Endothelial cell of umbilical vein (primary cell): ENCODE results near the gene COL26A1. TPM values are rescaled to one million over a fixed set of nuclear protein-coding genes. Genes with fewer than 3 reads are reported as not detected.

ENCODE experiments used
- BruUV-seq: library from RNA; stranded (reverse); fragments of 400-500 nt; replicated peaks from 2 replicates; lab custom pipeline; 2021; lab: Mats Ljungman, UMichigan
- CTCF ChIA-PET: fragments of 300-600, 350-600 bp; sonication (Branson Sonifier 250); formaldehyde crosslinking; loops from one replicate; lab custom pipeline; 2021; ENCODE audit warnings: antibody characterized with exemption, inconsistent platforms; lab: Charles Lee
- POLR2A ChIA-PET: fragments of 300-600, 350-600 bp; sonication (Branson Sonifier 250); formaldehyde crosslinking; loops from one replicate; lab custom pipeline; 2021; ENCODE audit warnings: antibody characterized with exemption, inconsistent platforms; lab: Charles Lee
- DNase-seq: peaks from one replicate; pipeline ENCODE4 v3.0.0-alpha.2; 2011; ENCODE audit warnings: low read depth, low spot score
- FAIRE-seq: peaks from 2 replicates; lab custom pipeline; 2011; peaks lifted over from hg19 to GRCh38; lab: Jason Lieb, UNC
- H2AFZ ChIP-seq: 2 replicates; pipeline ENCODE4 v1.6.0; 2012; ENCODE audit warnings: low read depth, low read length, control low read depth, inconsistent platforms
- H3K27ac ChIP-seq: 2 replicates; pipeline ENCODE4 v1.5.1; 2011; ENCODE audit warnings: low read depth, mild to moderate bottlenecking, control low read depth, low read length, moderate library complexity; ENCODE audit not compliant: insufficient read depth
- H3K27me3 ChIP-seq, 2 experiments: 2 replicates each; pipeline versions ENCODE4 v1.6.0 to v1.6.1; 2011; ENCODE audit warnings: low read length in 2 of 2, mixed read lengths in 1 of 2; ENCODE audit not compliant: control insufficient read depth in 2 of 2, insufficient read depth in 2 of 2
- H3K36me3 ChIP-seq, 2 experiments: 2 replicates in 1 of 2; 3 replicates in 1 of 2; pipeline ENCODE4 v1.5.1; 2011; ENCODE audit warnings: low read length in 2 of 2, mild to moderate bottlenecking in 1 of 2, moderate library complexity in 1 of 2; ENCODE audit not compliant: control insufficient read depth in 2 of 2, insufficient read depth in 2 of 2; ENCODE audit errors: extremely low read depth in 1 of 2
- H3K4me1 ChIP-seq: 3 replicates; pipeline ENCODE4 v1.5.1; 2011; ENCODE audit warnings: mild to moderate bottlenecking, low read length; ENCODE audit not compliant: control insufficient read depth, insufficient read depth; ENCODE audit errors: extremely low read depth
- H3K4me2 ChIP-seq: 2 replicates; pipeline ENCODE4 v1.6.1; 2011; ENCODE audit warnings: low read length, control low read depth, mixed read lengths; ENCODE audit not compliant: insufficient read depth
- H3K4me3 ChIP-seq, 3 experiments: fragments of 200-600 bp in 1 of 3; sonication (generic), shearing (Covaris generic) in 1 of 3; replicated peaks in 1 of 3; 2 replicates each; pipeline ENCODE4 v1.5.1; 2011 to 2016; ENCODE audit warnings: control low read depth in 3 of 3, low read length in 3 of 3, mild to moderate bottlenecking in 2 of 3, inconsistent platforms in 1 of 3, low read depth in 1 of 3, moderate library complexity in 1 of 3; ENCODE audit not compliant: insufficient read depth in 1 of 3
- H3K79me2 ChIP-seq: 2 replicates; pipeline ENCODE4 v1.6.0; 2012; ENCODE audit warnings: low read length, inconsistent platforms; ENCODE audit not compliant: control insufficient read depth, insufficient read depth
- H3K9ac ChIP-seq: replicated peaks from 2 replicates; pipeline ENCODE3; 2011; ENCODE audit warnings: low read length, control low read depth; ENCODE audit not compliant: insufficient read depth; ENCODE audit errors: extremely low read depth
- H3K9me1 ChIP-seq: replicated peaks from 3 replicates; pipeline ENCODE4 v1.6.0; 2011; ENCODE audit warnings: mild to moderate bottlenecking, low read length; ENCODE audit not compliant: control insufficient read depth, insufficient read depth; ENCODE audit errors: extremely low read depth
- H3K9me3 ChIP-seq: replicated peaks from 2 replicates; pipeline ENCODE4 v1.5.1; 2012; ENCODE audit warnings: low read length, inconsistent platforms; ENCODE audit not compliant: control insufficient read depth, insufficient read depth
- H4K20me1 ChIP-seq: replicated peaks from 2 replicates; pipeline ENCODE3; 2011; ENCODE audit warnings: mild to moderate bottlenecking, low read length; ENCODE audit not compliant: control insufficient read depth, insufficient read depth; ENCODE audit errors: extremely low read depth
- CTCF ChIP-seq, 2 donors: IDR thresholded peaks; 1 replicate in 1 of 2; 2 replicates in 1 of 2; pipeline ENCODE4 v1.5.1; 2011; ENCODE audit warnings: low read length in 2 of 2, mild to moderate bottlenecking in 2 of 2, moderate library complexity in 2 of 2, control low read depth in 1 of 2, inconsistent platforms in 1 of 2, low read depth in 1 of 2; ENCODE audit not compliant: insufficient read depth in 1 of 2; ENCODE audit errors: extremely low read depth in 1 of 2
- EZH2 ChIP-seq: IDR thresholded peaks from 2 replicates; pipeline ENCODE4 v1.6.1; 2012; ENCODE audit warnings: borderline replicate concordance, low read depth, mild to moderate bottlenecking, moderate library complexity, low read length, inconsistent platforms; ENCODE audit not compliant: severe bottlenecking
- FOS ChIP-seq: IDR thresholded peaks from 2 replicates; pipeline ENCODE4 v1.6.1; 2011; ENCODE audit warnings: mild to moderate bottlenecking, low read length, moderate library complexity, borderline replicate concordance; ENCODE audit not compliant: insufficient read depth
- GATA2 ChIP-seq: IDR thresholded peaks from 2 replicates; pipeline ENCODE4 v1.7.0; 2011; ENCODE audit warnings: low read depth, mild to moderate bottlenecking, moderate library complexity, mixed read lengths, low read length; ENCODE audit not compliant: insufficient read length, insufficient read depth
- JUN ChIP-seq: IDR thresholded peaks from 2 replicates; pipeline ENCODE4 v1.6.1; 2011; ENCODE audit warnings: borderline replicate concordance, low read depth; ENCODE audit not compliant: insufficient read length, insufficient read depth
- MAX ChIP-seq: IDR thresholded peaks from 2 replicates; pipeline ENCODE4 v1.6.1; 2011; ENCODE audit not compliant: insufficient read depth, insufficient read length
- MYC ChIP-seq: IDR thresholded peaks from one replicate; pipeline ENCODE4 v1.6.1; 2011; ENCODE audit warnings: mild to moderate bottlenecking, low read depth, low read length
- POLR2A ChIP-seq: IDR thresholded peaks from 2 replicates; pipeline ENCODE4 v1.6.1; 2012; ENCODE audit warnings: low read depth, mild to moderate bottlenecking, control low read depth, low read length
- POLR2AphosphoS5 ChIP-seq: IDR thresholded peaks from 2 replicates; pipeline ENCODE4 v1.6.1; 2012; ENCODE audit warnings: low read depth, mild to moderate bottlenecking, control low read depth, low read length, moderate library complexity; ENCODE audit not compliant: insufficient read depth
- dilution Hi-C: fragments of 300-500 bp; cut with MboI; formaldehyde crosslinking; loops from one replicate; pipeline ENCODE4 v1.15.0; 2019; ENCODE audit warnings: low sequenced_read_pairs; ENCODE audit not compliant: extremely low pct_ligation_motif_present
- intact Hi-C: fragments of 100-400 bp; cut with micrococcal nuclease; formaldehyde crosslinking; loops from one replicate; pipeline ENCODE4 v1.10.0; 2022
- polyA plus RNA-seq, 4 experiments: library from polyadenylated mRNA; depleted of rRNA in 3 of 4; stranded (reverse) in 3 of 4; unstranded in 1 of 4; fragments of >200 nt; gene quantifications; 2 replicates each; pipeline versions ENCODE4 v1.2.1 to v1.2.3, GENCODE V29; 2011 to 2012; ENCODE audit warnings: missing spikeins in 1 of 4
- total RNA-seq: library from RNA; stranded (reverse); gene quantifications from 2 replicates; pipeline ENCODE4 v1.2.3, GENCODE V29; 2021

Gene COL26A1
- total and polyA plus RNA-seq, 2 donors (not counting 3 experiments of a cell fraction or from before 2014, with no cell fraction given) = not detected

- TF ChIP-seq POLR2A (no peak), POLR2AphosphoS5 (no peak), FOS (no peak), GATA2 (no peak), JUN (no peak), EZH2 (no peak), CTCF (IDR thresholded peaks at IDR 0.05; ENCODE audit: extremely low read depth in 1 of 2, insufficient read depth in 1 of 2, low read depth in 1 of 2, low read length in 2 of 2) (no peak), MYC (no peak), MAX (no peak)
- no peak overlapping the region for H3K9ac ChIP-seq
- no peaks in the 10 kb centered on the region for H3K79me2 ChIP-seq
- no peak overlapping the region for H3K4me2 ChIP-seq
- intact Hi-C loops = no loop called here
- ChIA-PET POLR2A (interaction anchor here (0.6 kb wide), 1 partner anchor 29 kb away, joined by 4 read pairs; no protein-coding TSS in a partner anchor), CTCF (interaction anchor here (0.6 kb wide), 1 partner anchor 115 kb away, joined by 3 read pairs; no protein-coding TSS in a partner anchor)
- FAIRE-seq = no peak
- H3K27me3 ChIP-seq = peaks cover 4 to 6% of the 10 kb centered on the region in 2 experiments
- no peak for DNase-seq
- H3K27ac ChIP-seq = no peak overlapping the region
- dilution Hi-C loops = no loop called here
- no peaks in the 10 kb centered on the region for H3K9me1 ChIP-seq
- no peaks in the 10 kb centered on the region for H3K36me3 ChIP-seq
- no peaks in the 10 kb centered on the region for H3K9me3 ChIP-seq
- no peak overlapping the region for H3K4me3 ChIP-seq
- H4K20me1 ChIP-seq = no peaks in the 10 kb centered on the region
- no peak overlapping the region for H2AFZ ChIP-seq
- H3K4me1 ChIP-seq = no peaks in the 10 kb centered on the region
- no TSS peak for BruUV-seq
Measured at GRCh38 chr7:101393865-101394264, 31.2 kb downstream of the COL26A1 start.
